NB4 (cell line): Measurements from ENCODE around the gene ADORA2B.

Experiments
- CTCF ChIP-seq: IDR thresholded peaks from one replicate; pipeline ENCODE4 v1.5.1; 2012; ENCODE audit warnings: low read depth, low read length
- MYC ChIP-seq: IDR thresholded peaks from 2 replicates; pipeline ENCODE4 v1.6.1; 2011; ENCODE audit warnings: low read depth, low read length
- POLR2A ChIP-seq: IDR thresholded peaks from 2 replicates; pipeline ENCODE4 v1.6.1; 2011; ENCODE audit warnings: mild to moderate bottlenecking; ENCODE audit not compliant: insufficient read length; ENCODE audit errors: extremely low read depth

GRCh38 chr17:16013943-16014407 is 69.0 kb downstream of the ADORA2B start:
- TF ChIP-seq CTCF, result peak; percentile 11
- TF ChIP-seq POLR2A, result no peak
- no peak for TF ChIP-seq MYC
